PC-9 (cell line): Measurements from ENCODE around the gene ZFYVE9. TPM values are rescaled to one million over a fixed set of nuclear protein-coding genes. Genes with fewer than 3 reads are reported as not detected.
A peak's percentile ranks its signal among the peaks of the same experiment; 100 is the strongest.

Experiments
- BruUV-seq: library from RNA; stranded (reverse); fragments of 400-500 nt; replicated peaks from 2 replicates; lab custom pipeline; 2021; lab: Mats Ljungman, UMichigan
- CTCF ChIA-PET: fragments of 300-600 bp; sonication (Branson Sonifier 250); formaldehyde crosslinking; loops from one replicate; lab custom pipeline; 2022; ENCODE audit warnings: antibody characterized with exemption; lab: Charles Lee
- POLR2A ChIA-PET: fragments of 300-600 bp; sonication (Branson Sonifier 250); formaldehyde crosslinking; loops from one replicate; lab custom pipeline; 2022; ENCODE audit warnings: antibody characterized with exemption; ENCODE audit not compliant: unreplicated experiment; lab: Charles Lee
- DNase-seq, 2 experiments: peaks; one replicate each; pipeline versions ENCODE4 v3.0.0 to v3.0.0-alpha.2; 2015 to 2022; ENCODE audit warnings: mixed read lengths in 1 of 2
- H2AFZ ChIP-seq: fragments of 200-600 bp; sonication (generic); 2 replicates; pipeline ENCODE4 v1.8.1; 2017; ENCODE audit warnings: antibody characterized with exemption
- H3F3A ChIP-seq: fragments of 200-600 bp; sonication (generic); 2 replicates; pipeline ENCODE4 v1.8.1; 2017; ENCODE audit warnings: antibody characterized with exemption, mild to moderate bottlenecking, low read depth; ENCODE audit not compliant: insufficient read depth
- H3K27ac ChIP-seq: fragments of 200-600 bp; sonication (generic); 2 replicates; pipeline ENCODE4 v1.6.1; 2016; ENCODE audit warnings: mixed run types
- H3K27me3 ChIP-seq: fragments of 200-600 bp; sonication (generic); 2 replicates; pipeline ENCODE4 v1.6.1; 2016; ENCODE audit warnings: low read depth, mixed run types; ENCODE audit not compliant: insufficient read depth
- H3K36me3 ChIP-seq: fragments of 200-600 bp; sonication (generic); 2 replicates; pipeline ENCODE4 v1.6.1; 2016; ENCODE audit warnings: low read depth, mixed run types
- H3K4me1 ChIP-seq: fragments of 200-600 bp; sonication (generic); replicated peaks from 2 replicates; pipeline ENCODE4 v1.6.1; 2016; ENCODE audit warnings: mixed run types; ENCODE audit not compliant: insufficient read depth
- H3K4me2 ChIP-seq: fragments of 200-600 bp; sonication (generic); 2 replicates; pipeline ENCODE4 v1.6.1; 2017; ENCODE audit warnings: mixed run types
- H3K4me3 ChIP-seq: fragments of 200-600 bp; sonication (generic); 2 replicates; pipeline ENCODE4 v1.6.1; 2016; ENCODE audit warnings: mixed run types
- H3K79me2 ChIP-seq: fragments of 200-600 bp; sonication (generic); 2 replicates; pipeline ENCODE4 v1.6.1; 2017; ENCODE audit warnings: low read depth, mixed run types
- H3K9me2 ChIP-seq: fragments of 200-600 bp; sonication (generic); 2 replicates; pipeline ENCODE4 v1.8.1; 2017; ENCODE audit warnings: mild to moderate bottlenecking; ENCODE audit not compliant: insufficient read depth
- H3K9me3 ChIP-seq: fragments of 200-600 bp; sonication (generic); 2 replicates; pipeline ENCODE4 v1.8.1; 2016; ENCODE audit warnings: low read depth; ENCODE audit not compliant: insufficient read depth
- H4K20me1 ChIP-seq: fragments of 200-600 bp; sonication (generic); 2 replicates; pipeline ENCODE4 v1.8.1; 2017; ENCODE audit not compliant: insufficient read depth
- CTCF ChIP-seq: fragments of 200-600 bp; sonication (generic); conservative IDR thresholded peaks from 2 replicates; pipeline ENCODE4 v1.6.1; 2017; ENCODE audit warnings: mixed run types, antibody characterized with exemption, mild to moderate bottlenecking, moderate library complexity
- EZH2 ChIP-seq: fragments of 200-600 bp; sonication (generic); IDR thresholded peaks from 2 replicates; pipeline ENCODE4 v1.8.0; 2017; ENCODE audit warnings: antibody characterized with exemption, low read depth
- intact Hi-C: fragments of 100-400 bp; cut with micrococcal nuclease; formaldehyde crosslinking; loops from one replicate; pipeline ENCODE4 v1.10.0; 2022; ENCODE audit not compliant: unreplicated experiment
- total RNA-seq: library from RNA; stranded (reverse); gene quantifications from 2 replicates; pipeline ENCODE4 v1.2.3, GENCODE V29; 2021

ZFYVE9 gene
- total RNA-seq, 1 experiment from 2014 or later: 20.7 TPM

GRCh38 chr1:52123622-52124021 is 18.3 kb upstream of the ZFYVE9 start:
- H3K9me2 ChIP-seq: no peaks in the 10 kb centered on the region
- H2AFZ ChIP-seq: no peak overlapping the region
- H3F3A ChIP-seq: peaks cover 5% of the 10 kb centered on the region; the same call in 1 of the 2 replicates
- H3K27ac ChIP-seq: no peak overlapping the region
- no peaks in the 10 kb centered on the region for H3K9me3 ChIP-seq
- DNase-seq: no peak
- intact Hi-C loops: no loop called here
- no peaks in the 10 kb centered on the region for H3K27me3 ChIP-seq
- TF ChIP-seq EZH2 (no peak), CTCF (no peak)
- H3K79me2 ChIP-seq: no peaks in the 10 kb centered on the region
- CTCF ChIA-PET: interaction anchor here (0.6 kb wide), 1 partner anchor 1297 kb away, joined by 4 read pairs; no protein-coding TSS in a partner anchor
- peaks cover 12% of the 10 kb centered on the region for H3K4me1 ChIP-seq
- H3K4me2 ChIP-seq: no peak overlapping the region
- POLR2A ChIA-PET: no interaction called here
- H3K36me3 ChIP-seq: no peaks in the 10 kb centered on the region
- BruUV-seq: no TSS peak
- H4K20me1 ChIP-seq: no peaks in the 10 kb centered on the region
- no peak overlapping the region for H3K4me3 ChIP-seq

GRCh38 chr1:52125736-52126359 is 16.0 kb upstream of the ZFYVE9 start:
- H2AFZ ChIP-seq: no peak overlapping the region
- H3K4me2 ChIP-seq: no peak overlapping the region
- H3K27me3 ChIP-seq: no peaks in the 10 kb centered on the region
- BruUV-seq: no TSS peak
- no peaks in the 10 kb centered on the region for H3K9me2 ChIP-seq
- intact Hi-C loops: loop anchor here (5.0 kb wide), 2 partner anchors 229 to 561 kb away; no protein-coding TSS in a partner anchor
- no peaks in the 10 kb centered on the region for H3K36me3 ChIP-seq
- no peaks in the 10 kb centered on the region for H4K20me1 ChIP-seq
- ChIA-PET POLR2A (no interaction called here), CTCF (interaction anchor here (2.0 kb wide), 1 partner anchor 171 kb away, joined by 4 read pairs; no protein-coding TSS in a partner anchor)
- no peak for TF ChIP-seq CTCF
- no peak for TF ChIP-seq EZH2
- H3K4me1 ChIP-seq: no peaks in the 10 kb centered on the region
- DNase-seq: no peak
- H3F3A ChIP-seq: peaks cover 5% of the 10 kb centered on the region; the same call in 1 of the 2 replicates
- no peak overlapping the region for H3K4me3 ChIP-seq
- H3K79me2 ChIP-seq: no peaks in the 10 kb centered on the region
- H3K27ac ChIP-seq: no peak overlapping the region
- no peaks in the 10 kb centered on the region for H3K9me3 ChIP-seq

- intact Hi-C loops: loop anchor here (1.0 to 5.0 kb wide), 4 partner anchors 169 to 560 kb away; no protein-coding TSS in a partner anchor
- POLR2A ChIA-PET: interaction anchor here (0.5 to 0.6 kb wide), 2 partner anchors 116 to 530 kb away, joined by 3 read pairs; no protein-coding TSS in a partner anchor
These were observed 14.4 kb upstream of the ZFYVE9 start for GRCh38 chr1:52127181-52128180.

More at GRCh38 chr1:52127181-52128180, 14.4 kb upstream of the ZFYVE9 start:
- H3K9me3 ChIP-seq: no peaks in the 10 kb centered on the region
- DNase-seq: peak; percentile 32 to 50
- H3K9me2 ChIP-seq: no peaks in the 10 kb centered on the region
- H3K27ac ChIP-seq: no peak overlapping the region
- H3K4me3 ChIP-seq: no peak overlapping the region
- BruUV-seq: no TSS peak
- H2AFZ ChIP-seq: no peak overlapping the region
- no peak for TF ChIP-seq EZH2
- TF ChIP-seq CTCF: peak; percentile 76
- H4K20me1 ChIP-seq: no peaks in the 10 kb centered on the region
- CTCF ChIA-PET: interaction anchor here (0.5 to 2.0 kb wide), 5 partner anchors 12 to 329 kb away, joined by 3 to 4 read pairs (median 4); no protein-coding TSS in a partner anchor
- H3K4me1 ChIP-seq: no peaks in the 10 kb centered on the region
- H3K79me2 ChIP-seq: no peaks in the 10 kb centered on the region
- H3K4me2 ChIP-seq: no peak overlapping the region
- peaks cover 5% of the 10 kb centered on the region; the same call in 1 of the 2 replicates for H3F3A ChIP-seq
- H3K27me3 ChIP-seq: no peaks in the 10 kb centered on the region
- H3K36me3 ChIP-seq: no peaks in the 10 kb centered on the region
